AG09319 (cell line): ENCODE results near the gene CABLES1.

Experiments
- DNase-seq: peaks from one replicate; pipeline ENCODE4 v3.0.0-alpha.2; 2010; ENCODE audit warnings: low read depth; ENCODE audit errors: extremely low read depth
- CTCF ChIP-seq: IDR thresholded peaks from 2 replicates; pipeline ENCODE4 v1.5.1; 2011; ENCODE audit warnings: low read depth, mild to moderate bottlenecking, inconsistent platforms, low read length, moderate library complexity

Gene CABLES1

GRCh38 chr18:23306822-23307221 lies 171.5 kb downstream of the CABLES1 start:
- TF ChIP-seq CTCF = no peak
- no peak for DNase-seq

DNA sequence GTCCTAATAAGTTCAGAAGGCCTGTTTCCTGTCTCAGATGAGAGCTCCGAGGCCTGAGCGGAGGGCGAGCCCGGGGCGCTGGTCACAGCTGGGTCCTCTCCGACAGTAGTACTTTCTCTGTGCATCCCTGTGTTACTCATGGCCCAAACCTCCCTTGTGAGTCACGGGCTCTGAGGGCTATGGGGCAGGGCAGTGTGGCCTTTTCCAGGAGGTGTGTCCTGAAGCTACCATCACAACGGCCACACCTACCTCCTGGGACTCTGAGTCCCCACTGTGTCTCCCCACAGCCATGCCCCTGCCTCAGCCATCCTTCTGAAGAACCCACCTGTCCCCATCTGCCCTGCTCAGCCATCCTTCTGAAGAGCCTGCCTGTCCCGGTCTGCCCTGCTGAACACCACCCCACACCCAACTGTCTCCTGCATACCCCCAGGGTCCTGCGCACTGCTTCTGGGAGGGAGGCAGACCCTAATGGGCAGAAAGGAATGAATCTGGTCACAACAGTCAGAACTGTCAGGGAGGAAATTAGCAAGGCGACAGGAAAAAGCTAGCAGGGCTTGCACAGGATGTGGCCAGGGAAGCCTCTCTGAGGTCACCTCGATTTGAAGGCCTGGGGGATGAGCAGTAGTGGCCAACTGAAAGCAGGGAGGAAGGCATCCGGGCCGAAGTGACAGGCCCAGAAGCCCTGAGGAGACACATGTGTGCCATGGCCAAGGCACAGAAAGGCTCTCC lies 172.4 kb downstream of the CABLES1 start:
- no peak for TF ChIP-seq CTCF
- DNase-seq = no peak
